CD4-positive, CD25-positive, alpha-beta regulatory T cell (primary cell): ENCODE results near the gene PHACTR1. TPM values are rescaled to one million over a fixed set of nuclear protein-coding genes. Genes with fewer than 3 reads are reported as not detected.
A peak's percentile ranks its signal among the peaks of the same experiment; 100 is the strongest.

Source experiments
- ATAC-seq, 2 donors: fragments of 150-1000 bp; cut with Tn5 transposase; one replicate each; pipeline ENCODE4 v1.10.0; 2021; ENCODE audit warnings: low read depth in 2 of 2, moderate number of reproducible peaks in 2 of 2, moderate library complexity in 1 of 2
- DNase-seq, 3 donors: peaks; one replicate each; pipeline versions ENCODE4 v3.0.0 to v3.0.0-alpha.2; 2012 to 2022; ENCODE audit warnings: mixed read lengths in 1 of 3
- H3K27ac ChIP-seq: one replicate; pipeline ENCODE4 v1.7.0; 2013; ENCODE audit warnings: mild to moderate bottlenecking, low read length; ENCODE audit not compliant: insufficient read depth, poor library complexity, severe bottlenecking
- H3K27me3 ChIP-seq: one replicate; pipeline ENCODE4 v1.7.0; 2013; ENCODE audit warnings: low read length; ENCODE audit not compliant: control insufficient read depth, insufficient read depth
- H3K36me3 ChIP-seq: one replicate; pipeline ENCODE4 v1.7.0; 2013; ENCODE audit warnings: mild to moderate bottlenecking, low read length, moderate library complexity; ENCODE audit not compliant: control insufficient read depth, insufficient read depth
- H3K4me1 ChIP-seq: 2 replicates; pipeline ENCODE4 v1.7.0; 2013; ENCODE audit warnings: mild to moderate bottlenecking, low read length; ENCODE audit not compliant: insufficient read depth, control insufficient read depth, poor library complexity, severe bottlenecking
- H3K4me3 ChIP-seq: one replicate; pipeline ENCODE4 v1.7.0; 2013; ENCODE audit warnings: low read depth, mild to moderate bottlenecking, low read length, moderate library complexity
- H3K9me3 ChIP-seq, 2 experiments: 1 replicate in 1 of 2; 2 replicates in 1 of 2; pipeline ENCODE4 v1.7.0; 2013; ENCODE audit warnings: low read length in 2 of 2, mild to moderate bottlenecking in 1 of 2, moderate library complexity in 1 of 2; ENCODE audit not compliant: control insufficient read depth in 2 of 2
- H3K27ac Mint-ChIP-seq, 3 donors: one replicate each; pipeline ENCODE4 v1.8.0; 2020 to 2022; ENCODE audit warnings: mild to moderate bottlenecking in 3 of 3, mixed read lengths in 3 of 3, moderate library complexity in 2 of 3
- H3K27me3 Mint-ChIP-seq: one replicate; pipeline ENCODE4 v1.8.0; 2022; ENCODE audit warnings: mild to moderate bottlenecking, mixed read lengths
- H3K36me3 Mint-ChIP-seq: one replicate; pipeline ENCODE4 v1.8.0; 2020; ENCODE audit warnings: mixed read lengths
- H3K4me1 Mint-ChIP-seq, 4 donors: one replicate each; pipeline ENCODE4 v1.8.0; 2020 to 2022; ENCODE audit warnings: mixed read lengths in 4 of 4, mild to moderate bottlenecking in 1 of 4
- H3K4me3 Mint-ChIP-seq, 4 donors: one replicate each; pipeline ENCODE4 v1.8.0; 2020 to 2022; ENCODE audit warnings: mild to moderate bottlenecking in 4 of 4, mixed read lengths in 4 of 4, moderate library complexity in 3 of 4
- H3K9me3 Mint-ChIP-seq, 7 donors: one replicate each; pipeline ENCODE4 v1.8.0; 2020 to 2022; ENCODE audit warnings: mixed read lengths in 7 of 7, mild to moderate bottlenecking in 3 of 7, moderate library complexity in 2 of 7
- polyA plus RNA-seq, 4 donors: library from polyadenylated mRNA; unstranded; fragments of 300-500 nt; fragmentation: Illumina TruSeq; gene quantifications; one replicate each; pipeline ENCODE4 v1.2.3, GENCODE V29; 2021
- total RNA-seq: library from RNA; stranded (reverse); gene quantifications from one replicate; pipeline ENCODE4 v1.2.3, GENCODE V29; 2022

PHACTR1 gene
- total and polyA plus RNA-seq, 5 donors from 2014 or later = 0.28 to 1.6 (median 0.38) TPM

- peaks cover 3% of the 10 kb centered on the region for H3K36me3 Mint-ChIP-seq
- no peaks in the 10 kb centered on the region for H3K27me3 Mint-ChIP-seq
- no peak for DNase-seq
- no peak overlapping the region for H3K27ac Mint-ChIP-seq
- ATAC-seq = no peak
- H3K4me1 Mint-ChIP-seq = peaks cover 0 to 6% (median under 1%) of the 10 kb centered on the region in 4 donors
- H3K27me3 ChIP-seq = no peaks in the 10 kb centered on the region
- no peak overlapping the region for H3K4me3 Mint-ChIP-seq
- H3K9me3 Mint-ChIP-seq = no peaks in the 10 kb centered on the region
- H3K9me3 ChIP-seq = no peaks in the 10 kb centered on the region
- H3K4me3 ChIP-seq = no peak overlapping the region
- no peaks in the 10 kb centered on the region for H3K4me1 ChIP-seq
- no peak overlapping the region for H3K27ac ChIP-seq
- H3K36me3 ChIP-seq = no peaks in the 10 kb centered on the region
Observed at GRCh38 chr6:13280254-13280653, 563.7 kb downstream of the PHACTR1 start.

- DNase-seq (no peak), ATAC-seq (no peak)
- Histone ChIP-seq H3K4me1 (no peaks in the 10 kb centered on the region), H3K9me3 (no peaks in the 10 kb centered on the region), H3K36me3 (no peaks in the 10 kb centered on the region), H3K27ac (no peak overlapping the region), H3K4me3 (no peak overlapping the region), H3K27me3 (no peaks in the 10 kb centered on the region)
- peaks cover 0 to 5% (median 0%) of the 10 kb centered on the region in 7 donors for H3K9me3 Mint-ChIP-seq
- no peaks in the 10 kb centered on the region for H3K27me3 Mint-ChIP-seq
- H3K36me3 Mint-ChIP-seq = peaks cover 12% of the 10 kb centered on the region
- H3K27ac Mint-ChIP-seq = no peak overlapping the region
- no peak overlapping the region for H3K4me3 Mint-ChIP-seq
- H3K4me1 Mint-ChIP-seq = peaks cover 0 to 6% (median 3%) of the 10 kb centered on the region in 4 donors
Observed at GRCh38 chr6:13281686-13282085, 565.1 kb downstream of the PHACTR1 start.

- Histone ChIP-seq H3K4me3 (no peak overlapping the region), H3K27ac (no peak overlapping the region), H3K36me3 (no peaks in the 10 kb centered on the region), H3K4me1 (no peaks in the 10 kb centered on the region), H3K27me3 (no peaks in the 10 kb centered on the region), H3K9me3 (peaks cover 3 to 5% of the 10 kb centered on the region in 2 experiments)
- DNase-seq (no peak), ATAC-seq (no peak)
- H3K9me3 Mint-ChIP-seq = peaks cover 0 to 5% (median 0%) of the 10 kb centered on the region in 7 donors
- H3K27ac Mint-ChIP-seq = no peak overlapping the region
- no peaks in the 10 kb centered on the region for H3K27me3 Mint-ChIP-seq
- peaks cover 12% of the 10 kb centered on the region for H3K36me3 Mint-ChIP-seq
- no peak overlapping the region for H3K4me3 Mint-ChIP-seq
- peaks cover 0 to 6% (median 3%) of the 10 kb centered on the region in 4 donors for H3K4me1 Mint-ChIP-seq
Observed at GRCh38 chr6:13282393-13283069, 566.0 kb downstream of the PHACTR1 start.

- H3K9me3 ChIP-seq = peaks cover 3 to 10% of the 10 kb centered on the region in 2 experiments
- no peaks in the 10 kb centered on the region for H3K27me3 ChIP-seq
- Mint-ChIP-seq H3K27ac (peak overlapping the region in 1 of 3 donors; percentile 60), H3K9me3 (peaks cover 0 to 5% (median 0%) of the 10 kb centered on the region in 7 donors), H3K4me3 (no peak overlapping the region), H3K4me1 (peaks cover 0 to 6% (median 3%) of the 10 kb centered on the region in 4 donors), H3K27me3 (no peaks in the 10 kb centered on the region), H3K36me3 (peaks cover 12% of the 10 kb centered on the region)
- no peak for DNase-seq
- H3K27ac ChIP-seq = no peak overlapping the region
- ATAC-seq = no peak
- H3K4me1 ChIP-seq = no peaks in the 10 kb centered on the region
- no peak overlapping the region for H3K4me3 ChIP-seq
- H3K36me3 ChIP-seq = no peaks in the 10 kb centered on the region
Observed at GRCh38 chr6:13283331-13283730, 566.8 kb downstream of the PHACTR1 start.

GRCh38 chr6:13284646-13285045, 568.1 kb downstream of the PHACTR1 start:
- peaks cover 9% of the 10 kb centered on the region for H3K36me3 Mint-ChIP-seq
- peaks cover 0 to 10% (median 0%) of the 10 kb centered on the region in 7 donors for H3K9me3 Mint-ChIP-seq
- no peak overlapping the region for H3K27ac ChIP-seq
- H3K36me3 ChIP-seq = no peaks in the 10 kb centered on the region
- no peak overlapping the region for H3K27ac Mint-ChIP-seq
- H3K27me3 ChIP-seq = no peaks in the 10 kb centered on the region
- H3K4me1 Mint-ChIP-seq = peaks cover 0 to 6% (median 3%) of the 10 kb centered on the region in 4 donors
- no peaks in the 10 kb centered on the region for H3K4me1 ChIP-seq
- no peak overlapping the region for H3K4me3 ChIP-seq
- DNase-seq (no peak), ATAC-seq (no peak)
- H3K27me3 Mint-ChIP-seq = no peaks in the 10 kb centered on the region
- H3K4me3 Mint-ChIP-seq = no peak overlapping the region
- H3K9me3 ChIP-seq = peaks cover 3 to 10% of the 10 kb centered on the region in 2 experiments

- no peak overlapping the region for H3K27ac Mint-ChIP-seq
- no peaks in the 10 kb centered on the region for H3K36me3 ChIP-seq
Observed at GRCh38 chr6:13285705-13286104, 569.1 kb downstream of the PHACTR1 start.

GRCh38 chr6:13286181-13286580, 569.6 kb downstream of the PHACTR1 start:
- Histone ChIP-seq H3K4me1 (no peaks in the 10 kb centered on the region), H3K27me3 (no peaks in the 10 kb centered on the region), H3K9me3 (peaks cover 3 to 10% of the 10 kb centered on the region in 2 experiments), H3K36me3 (no peaks in the 10 kb centered on the region), H3K4me3 (no peak overlapping the region), H3K27ac (no peak overlapping the region)
- Mint-ChIP-seq H3K27ac (no peak overlapping the region), H3K4me1 (peaks cover 0 to 4% (median under 1%) of the 10 kb centered on the region in 4 donors), H3K4me3 (no peak overlapping the region), H3K36me3 (peaks cover 16% of the 10 kb centered on the region), H3K27me3 (no peaks in the 10 kb centered on the region), H3K9me3 (peaks cover 0 to 10% (median 0%) of the 10 kb centered on the region in 7 donors)
- ATAC-seq = no peak
- DNase-seq = no peak

More at GRCh38 chr6:13285705-13286104, 569.1 kb downstream of the PHACTR1 start:
- Histone ChIP-seq H3K4me3 (no peak overlapping the region), H3K4me1 (no peaks in the 10 kb centered on the region), H3K27me3 (no peaks in the 10 kb centered on the region), H3K27ac (no peak overlapping the region), H3K9me3 (peaks cover 3 to 10% of the 10 kb centered on the region in 2 experiments)
- H3K36me3 Mint-ChIP-seq = peaks cover 16% of the 10 kb centered on the region
- ATAC-seq (no peak), DNase-seq (no peak)
- peaks cover 0 to 4% (median under 1%) of the 10 kb centered on the region in 4 donors for H3K4me1 Mint-ChIP-seq
- H3K9me3 Mint-ChIP-seq = peaks cover 0 to 10% (median 0%) of the 10 kb centered on the region in 7 donors
- H3K27me3 Mint-ChIP-seq = no peaks in the 10 kb centered on the region
- H3K4me3 Mint-ChIP-seq = no peak overlapping the region

GRCh38 chr6:13287104-13287503, 570.5 kb downstream of the PHACTR1 start:
- no peak overlapping the region for H3K27ac Mint-ChIP-seq
- H3K36me3 ChIP-seq = no peaks in the 10 kb centered on the region
- H3K27me3 ChIP-seq = no peaks in the 10 kb centered on the region
- H3K9me3 ChIP-seq = peaks cover 3 to 10% of the 10 kb centered on the region in 2 experiments
- H3K27ac ChIP-seq = no peak overlapping the region
- H3K36me3 Mint-ChIP-seq = peaks cover 23% of the 10 kb centered on the region
- no peak for DNase-seq
- H3K4me1 Mint-ChIP-seq = peaks cover 0 to 4% (median under 1%) of the 10 kb centered on the region in 4 donors
- H3K4me3 ChIP-seq = no peak overlapping the region
- ATAC-seq = no peak
- no peak overlapping the region for H3K4me3 Mint-ChIP-seq
- no peaks in the 10 kb centered on the region for H3K27me3 Mint-ChIP-seq
- peaks cover 0 to 10% (median 0%) of the 10 kb centered on the region in 7 donors for H3K9me3 Mint-ChIP-seq
- no peaks in the 10 kb centered on the region for H3K4me1 ChIP-seq
